Stimulated activated CD4-positive, alpha-beta T cell treated with anti-CD3 and anti-CD28 coated beads, Interleukin-4, amount 100 ng/mL, for 1 hour (primary cell): ENCODE results near the gene CYFIP1.

ENCODE experiments used
- DNase-seq: peaks from one replicate; pipeline ENCODE4 v3.0.0-alpha.2; 2020

The CYFIP1 gene

DNA sequence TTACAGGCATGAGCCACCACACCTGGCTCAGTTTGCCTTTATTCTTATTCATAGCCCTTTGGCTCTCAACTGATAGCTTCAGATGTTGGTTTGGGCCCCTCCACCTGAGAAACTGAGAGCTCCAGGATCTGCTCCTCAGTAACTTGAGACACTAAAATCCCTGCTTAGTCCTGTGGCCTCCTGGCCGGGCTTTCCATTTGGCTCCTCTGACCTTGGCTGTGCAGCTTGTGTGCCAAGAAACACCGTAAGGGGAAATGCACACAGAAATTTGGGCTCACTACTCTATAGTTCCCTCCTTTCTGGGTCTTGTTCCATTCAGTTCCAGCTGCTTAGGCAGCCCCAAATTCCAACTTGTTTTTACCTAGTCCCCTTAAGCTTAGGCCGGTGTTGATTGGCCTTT, 116.8 kb downstream of the CYFIP1 start:
- DNase-seq, result no peak

DNA sequence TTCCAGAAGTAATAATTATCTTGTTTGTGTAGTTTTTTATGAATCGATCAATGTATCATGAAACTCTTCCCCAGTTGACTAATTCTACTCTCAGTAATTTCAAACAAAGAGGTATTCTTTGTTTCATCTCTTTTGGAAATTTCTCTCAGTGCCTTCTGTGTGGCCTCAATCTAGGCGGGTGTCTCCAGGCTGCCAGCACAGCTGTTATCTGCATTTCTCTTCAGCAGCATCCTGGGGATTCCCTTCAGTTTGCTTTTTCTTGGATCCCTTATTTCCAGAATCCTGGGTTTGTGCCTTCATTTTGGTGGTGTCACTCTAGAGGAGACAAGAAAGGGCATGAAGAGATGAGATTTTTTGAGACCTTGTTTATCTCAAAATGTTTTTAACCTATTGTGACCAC, 119.0 kb downstream of the CYFIP1 start:
- DNase-seq, result no peak

DNA sequence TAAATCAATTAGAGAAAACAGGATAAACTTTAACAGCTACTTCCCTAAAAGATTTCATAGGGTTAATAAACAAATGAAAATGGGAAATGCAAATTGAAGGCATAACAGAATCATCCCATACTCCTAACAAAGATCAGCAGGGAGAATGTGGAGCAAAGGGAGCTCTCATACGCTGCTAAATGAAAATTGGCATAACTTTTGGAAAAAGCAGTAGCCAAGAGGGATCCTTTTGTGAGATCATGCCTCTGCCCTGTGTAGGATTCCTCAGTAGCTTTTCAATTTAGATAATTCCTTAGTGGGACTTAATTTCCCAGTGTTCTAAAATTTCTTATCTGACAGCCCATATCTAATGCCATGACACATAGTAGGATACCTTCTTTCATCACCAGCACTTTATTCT, 123.5 kb downstream of the CYFIP1 start:
- no peak for DNase-seq

DNA sequence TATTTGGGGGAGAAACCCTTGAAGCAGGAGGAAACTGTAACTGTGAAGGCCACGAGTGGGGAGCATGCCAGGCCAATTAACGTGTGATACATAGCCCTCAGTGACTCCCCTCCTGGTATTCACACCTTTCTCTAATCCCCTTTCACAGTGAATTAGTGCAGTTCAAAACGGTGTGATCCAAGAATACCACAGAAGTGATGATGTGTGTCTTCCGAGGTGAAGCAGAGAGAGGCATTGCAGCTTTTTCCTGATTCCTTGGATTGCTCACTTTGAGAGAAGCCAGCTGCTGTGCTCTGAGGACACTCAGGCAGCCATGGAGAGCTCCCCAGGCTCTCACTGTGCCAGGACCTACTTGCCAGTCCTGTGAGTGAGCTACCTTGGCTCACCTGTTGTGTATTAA, 124.4 kb downstream of the CYFIP1 start:
- DNase-seq, result no peak

DNA sequence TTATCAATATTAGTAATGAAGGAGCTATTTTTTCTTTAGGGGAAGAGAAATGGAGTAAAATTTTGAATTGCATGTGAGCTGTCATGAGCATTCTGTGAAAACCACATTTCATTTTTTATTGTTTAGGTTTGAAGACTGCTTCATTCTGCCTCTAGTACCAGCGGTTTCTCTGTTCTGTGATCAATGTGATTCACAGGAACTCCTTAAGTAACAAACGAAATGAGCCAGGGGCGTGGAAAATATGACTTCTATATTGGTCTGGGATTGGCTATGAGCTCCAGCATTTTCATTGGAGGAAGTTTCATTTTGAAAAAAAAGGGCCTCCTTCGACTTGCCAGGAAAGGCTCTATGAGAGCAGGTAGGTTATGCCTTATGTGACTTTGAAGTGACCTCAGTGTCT, 128.7 kb downstream of the CYFIP1 start:
- DNase-seq, result no peak

DNA sequence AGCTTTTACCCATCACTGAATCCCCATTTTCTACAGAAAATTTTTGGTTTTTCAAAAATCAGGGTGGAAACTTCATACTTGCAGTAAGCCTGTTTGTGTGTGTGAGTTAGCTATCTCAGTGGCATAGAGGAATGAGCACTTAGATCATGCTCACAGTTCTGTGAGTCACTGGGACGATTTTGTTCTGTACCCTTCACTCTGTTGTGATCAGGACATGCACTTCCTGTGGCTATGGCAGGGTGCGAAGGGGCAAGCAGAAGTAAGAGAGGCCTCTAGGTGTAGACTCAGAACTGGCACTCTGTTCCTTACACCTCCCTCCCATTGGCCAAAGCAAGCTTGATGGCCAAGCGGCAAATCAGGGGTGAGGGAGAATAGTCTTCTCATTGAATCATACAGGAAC, 130.1 kb downstream of the CYFIP1 start:
- no peak for DNase-seq

DNA sequence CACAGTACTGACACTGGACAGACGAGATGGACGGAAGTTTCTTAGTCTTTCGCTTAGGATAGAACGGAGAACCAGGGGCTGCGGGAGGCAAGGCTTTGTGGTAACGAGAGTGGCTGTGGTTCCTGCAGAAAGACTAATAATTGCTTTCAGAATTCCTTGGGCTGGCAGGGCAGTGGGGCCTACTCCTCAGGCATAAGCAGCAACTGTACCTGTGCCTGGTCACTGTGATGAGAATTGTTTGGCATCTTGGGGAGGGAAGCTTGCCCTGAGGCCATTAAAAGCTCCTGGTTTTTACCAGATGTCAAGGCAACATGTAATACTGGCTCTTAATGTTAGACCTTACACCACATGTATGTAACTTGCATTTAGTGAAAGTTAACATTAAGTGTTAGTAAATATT, 134.1 kb downstream of the CYFIP1 start:
- DNase-seq, result no peak

DNA sequence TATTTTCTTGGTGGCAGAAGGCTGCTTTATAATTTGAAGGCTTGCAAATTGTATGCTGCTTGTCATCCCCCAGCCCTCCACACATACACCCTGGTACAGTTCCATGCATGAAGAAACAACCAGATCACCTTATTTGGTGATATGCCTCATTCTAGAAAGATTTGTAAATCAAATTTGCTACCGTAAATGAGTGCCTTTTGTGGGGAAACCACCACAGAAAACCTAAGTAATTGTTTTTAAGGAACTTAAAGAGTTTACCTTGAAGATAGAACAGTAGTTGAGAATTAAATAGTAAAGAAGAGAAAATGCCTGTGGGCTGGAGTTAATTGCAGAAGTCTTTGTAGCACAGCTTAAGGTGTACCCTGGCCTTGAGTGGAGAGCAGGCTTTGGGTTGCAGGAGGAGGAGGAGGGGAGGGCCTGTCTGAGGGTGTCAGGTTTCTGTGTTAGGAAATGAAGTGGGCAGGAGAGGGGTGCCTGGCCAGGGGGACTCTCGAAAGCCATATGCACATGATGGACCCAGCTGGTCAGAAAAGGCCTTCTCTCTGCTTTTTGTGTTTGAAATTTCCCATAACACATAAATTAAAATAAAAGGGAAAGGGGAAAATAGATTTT, 134.8 kb downstream of the CYFIP1 start:
- DNase-seq, result no peak

DNA sequence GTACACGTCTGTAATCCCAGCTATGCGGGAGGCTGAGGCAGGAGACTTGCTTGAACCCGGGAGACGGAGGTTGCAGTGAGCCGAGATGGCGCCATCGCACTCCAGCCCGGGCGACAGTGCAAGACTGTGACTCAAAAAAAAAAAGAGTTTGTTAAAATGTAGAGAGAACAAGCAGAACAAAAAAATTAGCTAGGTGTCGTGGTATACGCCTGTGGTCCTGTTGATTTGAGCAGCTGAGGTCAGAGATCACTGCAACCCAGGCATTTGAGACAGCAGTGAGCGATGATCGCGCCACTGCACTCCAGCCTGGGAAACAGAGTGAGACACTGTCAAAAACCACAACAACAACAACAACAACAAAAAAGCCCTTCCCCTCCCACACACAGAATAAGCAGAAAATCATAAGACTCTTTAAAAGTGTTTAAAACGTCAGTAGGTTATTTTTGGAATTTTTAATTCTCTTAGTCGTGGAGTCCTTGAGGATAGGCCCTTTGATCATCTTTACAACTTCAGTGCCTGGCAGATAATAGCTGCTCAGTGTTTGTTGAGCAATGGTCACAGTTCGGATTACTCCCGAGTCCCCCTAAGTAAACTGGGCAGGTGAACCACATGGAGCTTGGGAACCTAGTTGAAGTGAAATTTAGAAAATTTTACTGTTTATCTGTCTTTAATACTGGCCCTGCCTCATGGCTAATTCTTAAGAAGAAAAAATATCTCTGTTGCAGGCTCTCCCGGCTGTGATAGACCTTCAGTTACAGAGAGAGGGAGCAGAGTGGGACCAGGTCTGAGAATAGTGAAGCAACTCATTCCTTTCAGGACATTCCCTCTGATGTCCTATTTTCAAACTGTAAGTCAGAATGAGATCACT, 135.5 kb downstream of the CYFIP1 start:
- DNase-seq, result no peak

DNA sequence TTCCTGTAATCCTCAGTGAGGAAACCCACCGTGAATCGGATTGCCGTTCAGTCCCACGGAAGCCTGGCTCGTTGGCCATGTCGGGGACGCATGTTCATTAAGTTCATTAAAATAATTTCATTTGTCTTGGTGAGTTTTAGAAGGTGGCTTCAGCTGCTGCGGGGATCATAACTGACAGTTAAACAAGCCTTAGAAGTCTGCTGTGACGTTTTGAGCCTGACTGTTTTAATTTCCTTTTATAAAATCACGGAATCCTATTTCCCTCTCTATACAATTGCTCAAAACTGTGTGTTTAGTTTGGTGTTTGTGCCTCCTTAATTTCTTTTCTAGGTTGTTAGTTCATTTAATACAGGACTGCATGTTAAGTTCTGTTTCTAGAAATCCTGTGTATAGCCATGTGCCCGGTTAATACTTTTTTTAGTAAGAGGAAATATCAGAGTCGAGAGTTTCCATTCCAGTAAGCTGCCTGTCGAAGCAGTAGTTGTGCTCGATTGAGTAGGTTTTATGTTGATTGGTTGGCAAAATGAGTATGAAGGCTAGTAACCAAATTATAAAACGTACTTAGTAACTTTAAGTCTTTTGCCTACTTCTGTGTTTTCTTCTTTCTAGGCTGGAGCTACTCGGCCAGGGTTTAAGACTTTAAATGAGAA, 141.0 kb downstream of the CYFIP1 start:
- DNase-seq, result no peak

DNA sequence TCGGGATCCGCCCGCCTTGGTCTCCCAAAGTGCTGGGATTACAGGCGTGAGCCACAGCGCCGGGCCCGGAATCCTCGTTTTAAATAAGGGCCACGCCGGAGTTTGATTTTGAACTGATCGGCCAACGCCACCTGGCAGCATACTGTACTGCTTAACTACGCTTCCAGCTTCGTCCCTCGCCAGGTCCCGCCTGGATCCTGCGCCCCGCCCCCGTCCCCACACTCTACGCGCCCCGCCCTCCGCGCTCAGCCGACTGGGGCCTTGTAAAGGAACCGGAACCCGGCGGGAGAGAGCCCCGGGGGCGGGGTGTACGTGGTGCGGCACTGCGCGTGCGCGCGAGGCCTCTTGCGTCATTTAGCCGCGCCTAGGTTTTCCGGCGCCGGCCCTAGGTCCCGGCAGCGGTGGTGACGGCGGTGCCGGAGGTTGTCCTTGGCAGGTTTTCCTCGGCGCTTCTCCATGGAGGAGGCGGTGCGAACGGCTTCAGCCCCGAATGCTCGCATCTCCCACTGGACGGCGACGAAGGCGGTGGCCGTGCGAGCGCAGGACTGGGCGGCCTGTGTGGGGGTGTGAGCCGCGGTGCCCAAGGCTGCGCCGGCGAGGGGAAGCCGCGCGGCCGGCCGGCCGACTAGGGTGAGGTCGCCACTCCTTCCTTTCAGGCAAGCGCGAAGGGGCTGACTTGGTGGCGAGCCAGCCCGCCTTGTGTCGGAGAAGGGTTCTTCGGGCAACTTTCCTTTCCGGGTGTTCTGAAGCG, 141.7 kb downstream of the CYFIP1 start, which contains the start of gene NIPA2:
Gene NIPA2, plus strand, starts transcription at position 375 of the 751 bp plus-strand sequence. CDS start 13,066 bp downstream, outside the sequence.
- peak; percentile 98 for DNase-seq

DNA sequence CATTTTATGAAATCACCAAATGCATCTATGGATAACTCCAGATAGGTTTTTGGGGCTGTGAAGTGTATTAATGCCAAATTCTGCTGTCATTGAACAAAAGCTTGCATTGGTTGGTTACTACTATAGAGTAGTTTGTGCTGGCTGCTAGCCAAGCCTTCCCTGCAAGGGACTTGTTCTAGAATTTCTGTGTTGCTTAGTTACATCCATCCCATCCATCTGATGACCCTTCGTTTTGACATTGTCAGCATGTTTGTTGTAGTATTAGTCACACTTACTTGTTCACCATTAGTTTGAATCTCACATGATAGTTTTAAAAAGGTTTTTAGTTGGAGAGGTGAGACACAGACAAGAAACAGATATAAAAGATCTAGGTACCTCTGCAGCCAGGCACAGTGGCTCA, 148.7 kb downstream of the CYFIP1 start:
- no peak for DNase-seq

DNA sequence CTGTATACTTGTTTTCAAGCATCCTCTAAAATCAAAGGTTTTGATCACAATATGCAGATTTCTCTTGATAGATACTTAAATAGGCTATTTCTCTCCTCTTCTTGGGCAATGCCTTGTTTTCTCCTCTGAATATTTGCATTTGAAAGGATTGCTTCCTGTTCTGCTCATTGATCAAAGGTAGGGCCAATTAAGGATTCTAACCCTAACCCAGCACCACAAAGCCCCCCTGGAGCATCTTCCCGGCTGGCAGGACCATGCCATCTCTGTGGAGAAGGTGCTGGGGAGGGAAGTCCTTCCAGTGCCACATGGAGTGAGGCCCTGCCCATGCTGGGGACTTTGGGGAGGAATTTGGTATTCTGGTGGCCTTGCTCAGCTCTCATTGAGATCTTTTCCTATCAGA, 153.0 kb downstream of the CYFIP1 start:
- DNase-seq, result no peak

DNA sequence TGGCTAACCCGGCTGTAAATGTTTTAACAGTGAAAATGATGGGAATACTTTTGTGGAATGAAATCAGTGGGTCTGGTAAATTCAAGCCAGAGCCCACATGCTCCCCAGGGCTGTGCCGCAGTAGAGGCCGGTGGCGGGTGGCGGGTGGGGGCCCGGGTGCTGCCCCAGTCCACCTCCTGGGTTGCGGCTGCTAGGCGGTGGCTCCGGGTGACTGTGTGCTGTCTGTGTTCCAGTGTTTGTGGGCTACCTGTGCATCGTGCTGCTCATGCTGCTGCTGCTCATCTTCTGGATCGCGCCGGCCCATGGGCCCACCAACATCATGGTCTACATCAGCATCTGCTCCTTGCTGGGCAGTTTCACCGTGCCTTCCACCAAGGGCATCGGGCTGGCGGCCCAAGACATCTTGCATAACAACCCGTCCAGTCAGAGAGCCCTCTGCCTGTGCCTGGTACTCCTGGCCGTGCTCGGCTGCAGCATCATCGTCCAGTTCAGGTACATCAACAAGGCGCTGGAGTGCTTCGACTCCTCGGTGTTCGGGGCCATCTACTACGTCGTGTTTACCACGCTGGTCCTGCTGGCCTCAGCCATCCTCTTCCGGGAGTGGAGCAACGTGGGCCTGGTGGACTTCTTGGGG, 156.6 kb downstream of the CYFIP1 start:
- no peak for DNase-seq

DNA sequence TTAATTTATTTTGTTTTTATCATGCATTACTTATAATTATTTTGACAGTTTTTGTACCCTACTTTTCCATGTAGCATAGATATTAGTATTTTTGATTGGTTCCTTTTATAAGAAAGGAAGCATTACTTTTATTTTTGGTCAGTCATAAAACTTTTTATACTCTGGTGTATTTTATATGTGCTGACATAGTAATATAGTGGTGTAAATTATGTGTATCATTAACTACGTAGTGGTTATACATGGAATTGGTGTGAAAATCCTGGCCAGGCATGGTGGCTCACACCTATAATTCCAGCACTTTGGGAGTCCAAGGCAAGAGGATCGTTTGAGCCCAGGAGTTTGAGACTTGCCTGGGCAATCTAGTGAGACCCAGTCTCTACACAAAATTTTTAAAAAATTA, 160.5 kb downstream of the CYFIP1 start:
- no peak for DNase-seq
